Activated CD4-positive, alpha-beta T cell treated with anti-CD3 and anti-CD28 coated beads for 36 hours (primary cell): ENCODE data around the gene RBM11. TPM values are rescaled to one million over a fixed set of nuclear protein-coding genes. Genes with fewer than 3 reads are reported as not detected.

Experiments
- ATAC-seq: fragments of 200-7000 bp; cut with Tn5 transposase; one replicate; pipeline ENCODE4 v1.10.0; 2021; ENCODE audit warnings: mild to moderate bottlenecking, moderate library complexity
- CTCF ChIA-PET: fragments of 350-600 bp; sonication (Branson Sonifier 250); formaldehyde crosslinking; loops from one replicate; lab custom pipeline; 2021; ENCODE audit warnings: antibody characterized with exemption; lab: Charles Lee
- POLR2A ChIA-PET: fragments of 350-600 bp; sonication (Branson Sonifier 250); formaldehyde crosslinking; loops from one replicate; lab custom pipeline; 2021; ENCODE audit warnings: antibody characterized with exemption, inconsistent platforms; lab: Charles Lee
- DNase-seq: peaks from one replicate; pipeline ENCODE4 v3.0.0-alpha.2; 2020
- H3K27ac Mint-ChIP-seq: one replicate; pipeline ENCODE4 v1.8.0; 2021; ENCODE audit warnings: mixed read lengths
- H3K27me3 Mint-ChIP-seq: one replicate; pipeline ENCODE4 v1.8.0; 2021; ENCODE audit warnings: mixed read lengths
- H3K36me3 Mint-ChIP-seq: one replicate; pipeline ENCODE4 v1.8.0; 2021; ENCODE audit warnings: low read depth, mixed read lengths
- H3K4me1 Mint-ChIP-seq: one replicate; pipeline ENCODE4 v1.8.0; 2021; ENCODE audit warnings: mixed read lengths
- H3K4me3 Mint-ChIP-seq: one replicate; pipeline ENCODE4 v1.8.0; 2021; ENCODE audit warnings: mild to moderate bottlenecking, moderate library complexity, mixed read lengths
- H3K9me3 Mint-ChIP-seq: one replicate; pipeline ENCODE4 v1.8.0; 2021; ENCODE audit warnings: low read depth, mixed read lengths
- intact Hi-C, 2 experiments: fragments of 100-400 bp; cut with DNase I in 1 of 2; cut with micrococcal nuclease in 1 of 2; formaldehyde crosslinking; loops; one replicate each; pipeline versions ENCODE4 v1.14.2 to v1.15.1; 2022 to 2024; cut with DNase I, micrococcal nuclease
- total RNA-seq, 2 experiments: library from RNA; stranded (reverse); gene quantifications; one replicate each; pipeline ENCODE4 v1.2.3, GENCODE V29; 2021

RBM11 gene
- total RNA-seq, 2 experiments from 2014 or later = 5.1 TPM

- peaks cover 5% of the 10 kb centered on the region for H3K4me1 Mint-ChIP-seq
- no peak for ATAC-seq
Observed at GRCh38 chr21:14267076-14267475, 51.1 kb downstream of the RBM11 start.

DNA sequence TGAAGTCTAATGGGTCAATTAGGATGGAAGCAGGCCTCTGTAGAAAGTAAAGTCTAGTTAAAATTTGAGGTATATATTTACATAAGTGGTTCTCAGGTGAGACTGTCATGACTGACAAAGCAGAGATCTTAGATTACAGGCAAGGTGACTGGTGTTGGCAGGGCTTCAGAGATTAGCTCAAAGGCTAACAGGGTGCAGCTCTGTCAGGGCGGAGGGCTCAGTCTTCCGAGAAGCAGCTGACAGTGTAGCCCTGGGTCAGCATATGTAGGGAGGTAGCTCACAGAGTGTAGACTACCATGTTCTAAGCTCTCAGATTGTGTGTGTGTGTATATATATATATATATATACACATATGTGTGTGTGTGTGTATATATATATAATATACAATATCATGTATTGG lies 54.7 kb downstream of the RBM11 start:
- peaks cover 11% of the 10 kb centered on the region for H3K4me1 Mint-ChIP-seq
- CTCF ChIA-PET = no interaction called here
- DNase-seq = no peak
- peaks cover 32% of the 10 kb centered on the region for H3K27me3 Mint-ChIP-seq
- intact Hi-C loops = no loop called here
- H3K36me3 Mint-ChIP-seq = no peaks in the 10 kb centered on the region
- no peak overlapping the region for H3K27ac Mint-ChIP-seq
- no peak for ATAC-seq
- H3K9me3 Mint-ChIP-seq = no peaks in the 10 kb centered on the region
- no peak overlapping the region for H3K4me3 Mint-ChIP-seq
- POLR2A ChIA-PET = no interaction called here

More at GRCh38 chr21:14267076-14267475, 51.1 kb downstream of the RBM11 start:
- H3K4me3 Mint-ChIP-seq = no peak overlapping the region
- intact Hi-C loops = no loop called here
- no peaks in the 10 kb centered on the region for H3K9me3 Mint-ChIP-seq
- ChIA-PET CTCF (no interaction called here), POLR2A (no interaction called here)
- no peak for DNase-seq
- H3K27me3 Mint-ChIP-seq = peaks cover 15% of the 10 kb centered on the region
- no peaks in the 10 kb centered on the region for H3K36me3 Mint-ChIP-seq
- no peak overlapping the region for H3K27ac Mint-ChIP-seq

GRCh38 chr21:14271053-14271452 lies 55.1 kb downstream of the RBM11 start:
- ATAC-seq (no peak), DNase-seq (no peak)
- intact Hi-C loops = no loop called here
- ChIA-PET POLR2A (no interaction called here), CTCF (no interaction called here)
- no peaks in the 10 kb centered on the region for H3K36me3 Mint-ChIP-seq
- H3K4me1 Mint-ChIP-seq = peaks cover 11% of the 10 kb centered on the region
- peaks cover 36% of the 10 kb centered on the region for H3K27me3 Mint-ChIP-seq
- no peaks in the 10 kb centered on the region for H3K9me3 Mint-ChIP-seq
- no peak overlapping the region for H3K27ac Mint-ChIP-seq
- no peak overlapping the region for H3K4me3 Mint-ChIP-seq

DNA sequence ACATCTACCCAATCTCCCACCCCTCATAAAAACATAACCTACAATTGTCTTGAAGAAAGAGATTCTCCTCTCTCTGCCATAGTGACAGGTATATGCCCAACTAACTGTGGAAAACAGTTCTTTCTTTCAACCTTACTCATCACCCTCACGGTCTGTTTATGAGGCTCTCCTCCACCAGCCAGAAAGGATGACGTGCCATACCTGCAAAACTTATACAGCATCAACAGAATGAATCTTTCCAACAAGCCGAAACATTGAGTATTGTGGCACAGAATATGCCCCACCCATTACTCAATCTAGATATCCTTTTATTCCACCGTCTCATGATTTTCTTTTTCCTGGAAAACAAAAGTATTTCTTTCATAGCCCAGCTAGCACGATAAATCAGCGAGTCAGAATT lies 55.7 kb downstream of the RBM11 start:
- DNase-seq (no peak), ATAC-seq (no peak)
- peaks cover 11% of the 10 kb centered on the region for H3K4me1 Mint-ChIP-seq
- ChIA-PET POLR2A (no interaction called here), CTCF (no interaction called here)
- no peak overlapping the region for H3K27ac Mint-ChIP-seq
- H3K27me3 Mint-ChIP-seq = peaks cover 36% of the 10 kb centered on the region
- intact Hi-C loops = no loop called here
- H3K9me3 Mint-ChIP-seq = no peaks in the 10 kb centered on the region
- no peaks in the 10 kb centered on the region for H3K36me3 Mint-ChIP-seq
- no peak overlapping the region for H3K4me3 Mint-ChIP-seq

GRCh38 chr21:14273736-14274538 lies 58.0 kb downstream of the RBM11 start:
- ATAC-seq (peak; percentile 51), DNase-seq (peak; percentile 37)
- H3K27ac Mint-ChIP-seq = no peak overlapping the region
- intact Hi-C loops = no loop called here
- peaks cover 41% of the 10 kb centered on the region for H3K27me3 Mint-ChIP-seq
- POLR2A ChIA-PET = no interaction called here
- peaks cover 11% of the 10 kb centered on the region for H3K4me1 Mint-ChIP-seq
- no peaks in the 10 kb centered on the region for H3K36me3 Mint-ChIP-seq
- H3K9me3 Mint-ChIP-seq = no peaks in the 10 kb centered on the region
- H3K4me3 Mint-ChIP-seq = peak overlapping the region; percentile 56
- CTCF ChIA-PET = interaction anchor here (0.8 kb wide), 1 partner anchor 14 kb away, joined by 3 read pairs; no protein-coding TSS in a partner anchor

DNA sequence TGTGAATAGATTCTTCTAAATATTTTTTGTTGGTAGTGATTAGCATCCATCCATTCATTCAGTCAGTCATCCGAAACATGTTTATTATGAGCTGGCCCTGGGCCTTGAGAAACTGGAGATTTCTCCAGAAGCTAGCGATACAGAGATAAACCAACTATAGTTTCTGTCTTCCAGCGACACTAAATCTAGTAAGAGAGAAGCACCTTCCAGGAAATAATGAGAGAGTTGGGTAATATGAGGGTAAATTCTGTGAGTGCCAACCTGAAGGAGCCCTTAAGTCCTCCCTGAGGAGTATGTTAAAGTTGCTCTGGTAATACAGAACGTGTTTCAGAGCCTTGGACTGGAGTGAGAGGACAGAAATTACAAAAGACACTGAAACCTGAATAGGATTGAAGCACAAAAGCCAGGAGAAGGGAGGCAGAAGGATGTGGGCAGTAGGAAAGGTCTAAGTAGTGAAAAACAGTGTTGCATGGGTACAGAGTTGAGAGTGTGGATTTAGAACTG lies 59.8 kb downstream of the RBM11 start:
- no peak overlapping the region for H3K4me3 Mint-ChIP-seq
- H3K27ac Mint-ChIP-seq = no peak overlapping the region
- no peaks in the 10 kb centered on the region for H3K9me3 Mint-ChIP-seq
- POLR2A ChIA-PET = no interaction called here
- H3K4me1 Mint-ChIP-seq = peaks cover 11% of the 10 kb centered on the region
- CTCF ChIA-PET = interaction anchor here (0.8 kb wide), 1 partner anchor 18 kb away, joined by 3 read pairs; no protein-coding TSS in a partner anchor
- intact Hi-C loops = no loop called here
- peaks cover 41% of the 10 kb centered on the region for H3K27me3 Mint-ChIP-seq
- no peaks in the 10 kb centered on the region for H3K36me3 Mint-ChIP-seq
- ATAC-seq (no peak), DNase-seq (no peak)

Other genes starting within 250 kb of the RBM11 start
- gene LIPI, start 5.2 kb upstream of the RBM11 start, total RNA-seq = not detected
- gene HSPA13, start 167.0 kb downstream of the RBM11 start, total RNA-seq = 10 to 100 TPM; 29.5 to 50.2 TPM